PFSK-1 (cell line): ENCODE data around the gene ASF1B.

ENCODE experiments used
- POLR2AphosphoS5 ChIP-seq: IDR thresholded peaks from 2 replicates; pipeline ENCODE4 v1.6.1; 2012; ENCODE audit warnings: low read depth, mild to moderate bottlenecking, control low read depth, low read length, moderate library complexity
- SIN3A ChIP-seq: IDR thresholded peaks from 2 replicates; pipeline ENCODE4 v1.6.1; 2012; ENCODE audit warnings: mild to moderate bottlenecking, low read length, moderate library complexity, borderline replicate concordance; ENCODE audit not compliant: insufficient read depth
- TAF1 ChIP-seq: IDR thresholded peaks from 2 replicates; pipeline ENCODE4 v1.6.1; 2012; ENCODE audit warnings: low read length, control low read depth, borderline replicate concordance; ENCODE audit not compliant: insufficient read depth
- TF ChIP-seq, protein P1 (sequence below), 2 experiments: IDR thresholded peaks; 2 replicates each; pipeline versions ENCODE4 v1.6.1 to v1.8.0; 2011 to 2012; ENCODE audit warnings: low read depth in 2 of 2, low read length in 2 of 2, control low read depth in 1 of 2, inconsistent platforms in 1 of 2, mild to moderate bottlenecking in 1 of 2, moderate library complexity in 1 of 2; ENCODE audit not compliant: insufficient read depth in 1 of 2

DNA sequence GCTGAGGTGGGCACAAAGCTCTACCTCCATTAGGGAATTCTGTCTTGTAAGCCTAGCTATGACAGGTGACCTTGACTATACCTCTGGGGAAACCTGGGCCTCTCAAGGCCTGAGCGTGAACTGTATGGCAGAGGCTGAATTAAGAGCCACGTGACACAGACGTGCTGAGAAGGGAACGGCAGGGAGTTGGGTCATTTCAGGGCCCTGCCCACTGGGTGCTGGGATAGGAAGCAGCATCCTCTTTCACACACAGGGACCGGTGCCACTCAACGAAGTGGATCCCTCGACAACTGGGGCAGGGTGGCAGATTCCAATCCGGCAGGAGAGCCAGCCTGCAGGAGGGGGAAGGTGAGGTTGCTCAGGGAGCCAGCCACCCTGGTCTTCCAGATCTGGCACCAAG, 9.2 kb downstream of the ASF1B start:
- TF ChIP-seq, protein P1, sequence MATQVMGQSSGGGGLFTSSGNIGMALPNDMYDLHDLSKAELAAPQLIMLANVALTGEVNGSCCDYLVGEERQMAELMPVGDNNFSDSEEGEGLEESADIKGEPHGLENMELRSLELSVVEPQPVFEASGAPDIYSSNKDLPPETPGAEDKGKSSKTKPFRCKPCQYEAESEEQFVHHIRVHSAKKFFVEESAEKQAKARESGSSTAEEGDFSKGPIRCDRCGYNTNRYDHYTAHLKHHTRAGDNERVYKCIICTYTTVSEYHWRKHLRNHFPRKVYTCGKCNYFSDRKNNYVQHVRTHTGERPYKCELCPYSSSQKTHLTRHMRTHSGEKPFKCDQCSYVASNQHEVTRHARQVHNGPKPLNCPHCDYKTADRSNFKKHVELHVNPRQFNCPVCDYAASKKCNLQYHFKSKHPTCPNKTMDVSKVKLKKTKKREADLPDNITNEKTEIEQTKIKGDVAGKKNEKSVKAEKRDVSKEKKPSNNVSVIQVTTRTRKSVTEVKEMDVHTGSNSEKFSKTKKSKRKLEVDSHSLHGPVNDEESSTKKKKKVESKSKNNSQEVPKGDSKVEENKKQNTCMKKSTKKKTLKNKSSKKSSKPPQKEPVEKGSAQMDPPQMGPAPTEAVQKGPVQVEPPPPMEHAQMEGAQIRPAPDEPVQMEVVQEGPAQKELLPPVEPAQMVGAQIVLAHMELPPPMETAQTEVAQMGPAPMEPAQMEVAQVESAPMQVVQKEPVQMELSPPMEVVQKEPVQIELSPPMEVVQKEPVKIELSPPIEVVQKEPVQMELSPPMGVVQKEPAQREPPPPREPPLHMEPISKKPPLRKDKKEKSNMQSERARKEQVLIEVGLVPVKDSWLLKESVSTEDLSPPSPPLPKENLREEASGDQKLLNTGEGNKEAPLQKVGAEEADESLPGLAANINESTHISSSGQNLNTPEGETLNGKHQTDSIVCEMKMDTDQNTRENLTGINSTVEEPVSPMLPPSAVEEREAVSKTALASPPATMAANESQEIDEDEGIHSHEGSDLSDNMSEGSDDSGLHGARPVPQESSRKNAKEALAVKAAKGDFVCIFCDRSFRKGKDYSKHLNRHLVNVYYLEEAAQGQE (IDR thresholded peaks at IDR 0.05; ENCODE audit: insufficient read depth in 1 of 2, low read depth in 2 of 2, low read length in 2 of 2), result no peak
- TF ChIP-seq POLR2AphosphoS5 (no peak), TAF1 (no peak), SIN3A (no peak)
